Mucosa of descending colon (tissue), 3 donors: Measurements from ENCODE around the gene GFRA4. TPM values are rescaled to one million over a fixed set of nuclear protein-coding genes. Genes with fewer than 3 reads are reported as not detected.

Experiments used
- ATAC-seq: fragments of 200-7000 bp; cut with Tn5 transposase; one replicate; pipeline ENCODE4 v1.9.1; 2020; ENCODE audit warnings: mild to moderate bottlenecking, moderate library complexity
- DNase-seq, 3 donors: peaks; one replicate each; pipeline ENCODE4 v3.0.0-alpha.2; 2020
- H3K36me3 ChIP-seq: fragments of 200-600 bp; one replicate; pipeline ENCODE4 v1.8.0; 2021; ENCODE audit warnings: low read depth, mild to moderate bottlenecking
- H3K4me1 ChIP-seq: fragments of 200-600 bp; one replicate; pipeline ENCODE4 v1.8.0; 2021; ENCODE audit warnings: low read depth, mild to moderate bottlenecking
- H3K4me3 ChIP-seq: fragments of 200-600 bp; one replicate; pipeline ENCODE4 v1.8.0; 2021; ENCODE audit warnings: mild to moderate bottlenecking
- H3K9me3 ChIP-seq: fragments of 200-600 bp; one replicate; pipeline ENCODE4 v1.8.0; 2021; ENCODE audit warnings: mild to moderate bottlenecking
- CTCF ChIP-seq: fragments of 200-600 bp; IDR thresholded peaks from one replicate; pipeline ENCODE4 v1.8.0; 2022; ENCODE audit warnings: antibody characterized with exemption, mild to moderate bottlenecking
- intact Hi-C, 2 donors: fragments of 100-400 bp; cut with DNase I in 1 of 2; cut with micrococcal nuclease in 1 of 2; formaldehyde crosslinking; loops; one replicate each; pipeline versions ENCODE4 v1.11.0 to v1.11.1; 2022; cut with DNase I, micrococcal nuclease
- total RNA-seq, 3 donors: library from RNA; stranded (reverse); fragmentation: NEBNext Ultra II Directional in 2 of 3; extraction: Animal tissue kit (Norgen Biotek cat#: 25700) in 2 of 3; gene quantifications; one replicate each; pipeline versions ENCODE4 v1.2.1 to v1.2.4, GENCODE V29; 2021 to 2023
- donor health status: DM: no; HTN: no; CAD: no; lungs with moderate emphysema.
- donor health status: DM: no; HTN: no; CAD: no.
- donor health status: DM: no; HTN: yes; CAD: no.

GFRA4 gene
- total RNA-seq, 3 donors from 2014 or later, result not detected

DNA sequence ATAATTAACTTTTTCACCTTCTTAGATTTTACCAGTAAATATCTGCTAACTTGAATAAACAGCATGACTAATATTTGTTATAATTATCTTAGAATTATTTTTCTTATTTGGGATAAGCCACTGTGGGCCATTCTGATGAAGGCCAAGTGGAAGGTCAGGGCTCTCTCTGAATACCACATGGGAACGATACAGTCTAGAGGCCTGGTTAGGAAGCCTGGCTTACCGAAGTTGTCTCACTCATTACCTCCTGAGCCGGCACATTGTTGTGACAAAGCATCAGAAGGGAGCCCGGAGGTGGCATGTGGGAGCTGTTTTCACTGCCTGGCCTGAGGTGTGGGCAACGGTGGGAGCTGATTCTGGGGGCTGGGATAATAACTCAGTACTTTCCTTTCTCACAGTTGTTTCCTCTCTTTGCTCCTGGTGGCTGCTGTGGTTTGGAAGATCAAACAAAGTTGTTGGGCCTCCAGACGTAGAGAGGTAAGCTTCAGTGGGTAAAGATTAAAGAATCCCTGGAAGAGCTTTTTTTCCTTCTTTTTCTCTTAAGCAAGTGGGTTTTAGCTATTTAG, 29.2 kb downstream of the GFRA4 start:
- H3K36me3 ChIP-seq, result no peaks in the 10 kb centered on the region
- no peak for TF ChIP-seq CTCF
- no peak overlapping the region for H3K4me3 ChIP-seq
- no peaks in the 10 kb centered on the region for H3K9me3 ChIP-seq
- no peaks in the 10 kb centered on the region for H3K4me1 ChIP-seq
- no peak for DNase-seq
- intact Hi-C loops, result no loop called here
- ATAC-seq, result no peak

GRCh38 chr20:3632311-3633004, 30.7 kb downstream of the GFRA4 start:
- no peak for DNase-seq
- Histone ChIP-seq H3K4me1 (no peaks in the 10 kb centered on the region), H3K9me3 (no peaks in the 10 kb centered on the region), H3K4me3 (no peak overlapping the region), H3K36me3 (no peaks in the 10 kb centered on the region)
- TF ChIP-seq CTCF, result no peak
- no peak for ATAC-seq
- intact Hi-C loops, result no loop called here

- DNase-seq (no peak), ATAC-seq (no peak)
- Histone ChIP-seq H3K36me3 (no peaks in the 10 kb centered on the region), H3K4me1 (no peaks in the 10 kb centered on the region), H3K4me3 (no peak overlapping the region), H3K9me3 (no peaks in the 10 kb centered on the region)
- intact Hi-C loops, result no loop called here
- no peak for TF ChIP-seq CTCF
Observed at GRCh38 chr20:3631534-3631933, 31.7 kb downstream of the GFRA4 start.

- TF ChIP-seq CTCF, result no peak
- no peak for ATAC-seq
- no peak overlapping the region for H3K4me3 ChIP-seq
- H3K4me1 ChIP-seq, result no peaks in the 10 kb centered on the region
- DNase-seq, result no peak
- H3K36me3 ChIP-seq, result no peaks in the 10 kb centered on the region
- intact Hi-C loops, result no loop called here
- H3K9me3 ChIP-seq, result no peaks in the 10 kb centered on the region
Observed at GRCh38 chr20:3630429-3630828, 32.8 kb downstream of the GFRA4 start.

GRCh38 chr20:3629893-3630292, 33.3 kb downstream of the GFRA4 start:
- intact Hi-C loops, result no loop called here
- no peak for ATAC-seq
- TF ChIP-seq CTCF, result no peak
- no peaks in the 10 kb centered on the region for H3K4me1 ChIP-seq
- H3K4me3 ChIP-seq, result no peak overlapping the region
- DNase-seq, result no peak
- no peaks in the 10 kb centered on the region for H3K36me3 ChIP-seq
- no peaks in the 10 kb centered on the region for H3K9me3 ChIP-seq
